Nucleus accumbens (tissue), 56 donors: ENCODE results near the gene IL17RA.

Experiments
- DNase-seq, 56 donors: peaks; one replicate each; lab custom pipeline; 2025; lab: John Stamatoyannopoulos, UW

IL17RA gene

GRCh38 chr22:17149076-17149815 is 64.4 kb downstream of the IL17RA start:
- no peak for DNase-seq

DNA sequence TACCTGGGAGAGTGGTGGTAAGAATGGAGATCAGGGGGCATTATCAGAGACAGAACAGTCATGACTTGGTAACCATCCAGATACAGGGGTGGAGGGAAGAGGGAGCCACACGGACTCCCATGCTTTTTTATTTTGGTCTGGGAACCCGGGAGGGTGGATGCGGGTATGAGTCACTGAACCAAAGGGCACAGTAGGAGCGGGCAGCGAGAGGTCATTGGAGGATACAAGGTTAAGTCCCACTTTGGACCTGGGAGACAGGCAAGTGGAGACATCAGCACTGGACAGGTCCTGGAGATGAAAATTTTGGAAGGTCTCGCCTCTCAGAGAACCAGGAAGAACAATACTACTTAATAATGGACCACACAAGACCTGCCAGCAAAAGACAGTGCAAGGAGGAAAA is 67.5 kb downstream of the IL17RA start:
- no peak for DNase-seq

DNA sequence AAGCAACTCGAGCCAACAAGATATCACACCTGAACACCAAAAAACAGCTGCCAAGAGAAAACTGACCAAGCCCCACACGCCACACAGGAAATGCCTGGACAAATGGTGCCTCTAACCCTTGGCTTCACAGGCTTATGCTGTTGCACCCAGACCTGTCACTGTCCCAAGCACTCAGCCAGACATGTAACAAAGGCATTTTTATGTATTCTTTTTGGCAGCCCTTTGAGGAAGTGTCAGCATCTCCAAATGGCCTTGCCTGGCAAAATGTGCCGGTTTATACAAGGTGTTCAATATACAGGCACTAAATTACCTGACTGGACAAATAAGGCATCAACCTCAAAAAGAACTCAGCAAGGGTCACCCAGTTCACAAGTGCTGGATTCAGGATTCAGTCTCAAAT is 68.2 kb downstream of the IL17RA start:
- no peak for DNase-seq

GRCh38 chr22:17155941-17156340 is 71.1 kb downstream of the IL17RA start:
- no peak for DNase-seq

DNA sequence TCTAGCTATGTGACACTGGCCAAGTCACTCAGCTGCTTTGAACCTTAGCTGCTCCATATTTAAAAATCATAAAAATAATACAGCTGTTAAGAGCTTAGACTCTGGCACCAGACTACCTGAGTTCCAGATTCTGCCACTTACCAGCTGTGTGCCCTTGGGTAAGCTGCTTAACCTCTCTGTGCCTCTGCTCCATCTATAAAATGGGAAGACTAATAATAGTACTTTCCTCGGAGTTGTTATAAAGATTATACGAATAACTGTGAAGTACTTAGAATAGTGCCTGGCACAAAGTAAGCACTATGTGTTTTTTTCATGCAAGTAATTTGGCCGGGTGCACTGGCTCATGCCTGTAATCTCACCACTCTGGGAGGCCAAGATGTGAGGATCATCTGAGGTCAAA is 72.9 kb downstream of the IL17RA start:
- no peak for DNase-seq

GRCh38 chr22:17158176-17158567 is 73.4 kb downstream of the IL17RA start:
- DNase-seq = no peak

GRCh38 chr22:17158568-17159503 is 74.0 kb downstream of the IL17RA start, which contains the start of gene HDHD5:
Gene HDHD5 (minus strand): TSS chr22:17159277. CDS start chr22:17159251, 26 bp downstream.
- peak; percentile 23 to 93 (median 84) for DNase-seq

GRCh38 chr22:17159504-17159951 is 74.7 kb downstream of the IL17RA start:
- DNase-seq = peak in 44 of 56 donors; percentile 29 to 82 (median 62)

GRCh38 chr22:17161991-17162390 is 77.2 kb downstream of the IL17RA start:
- DNase-seq = no peak

DNA sequence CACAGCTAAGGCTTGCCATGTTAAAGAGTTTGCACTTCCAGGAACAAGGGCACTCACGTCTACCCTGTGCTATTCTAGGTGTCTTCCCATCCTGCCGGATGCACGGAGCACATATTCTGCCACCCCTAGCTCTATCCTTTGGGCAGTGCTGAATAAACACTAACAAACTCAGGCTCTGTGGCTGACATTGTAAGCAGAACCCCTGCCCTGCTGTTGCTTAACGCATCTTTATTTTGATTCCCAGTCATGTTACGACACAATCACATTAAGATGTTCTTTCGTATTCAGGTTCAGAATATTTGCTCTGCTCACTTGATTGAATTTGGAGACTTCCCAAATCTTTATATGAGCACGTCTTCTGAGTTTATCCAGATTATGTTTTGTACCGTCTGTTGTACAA is 77.9 kb downstream of the IL17RA start:
- DNase-seq = no peak

GRCh38 chr22:17164392-17165024 is 79.7 kb downstream of the IL17RA start:
- no peak for DNase-seq
